Uterus (tissue), 2 donors: ENCODE results near the gene ARHGEF28.

Experiments
- POLR2A ChIP-seq, 2 donors: fragments of 450-650 bp; IDR thresholded peaks; one replicate each; pipeline ENCODE4 v1.6.1; 2016; ENCODE audit warnings: antibody characterized with exemption in 2 of 2, mild to moderate bottlenecking in 1 of 2, moderate library complexity in 1 of 2
- TF ChIP-seq, protein P1 (sequence below), 4 experiments: fragments of 200-600 bp in 2 of 4; fragments of 450-650 bp in 2 of 4; sonication (generic) in 2 of 4; IDR thresholded peaks; one replicate each; pipeline ENCODE4 v1.5.1; 2016 to 2019; ENCODE audit warnings: antibody characterized with exemption in 4 of 4, mild to moderate bottlenecking in 2 of 4, moderate library complexity in 1 of 4

DNA sequence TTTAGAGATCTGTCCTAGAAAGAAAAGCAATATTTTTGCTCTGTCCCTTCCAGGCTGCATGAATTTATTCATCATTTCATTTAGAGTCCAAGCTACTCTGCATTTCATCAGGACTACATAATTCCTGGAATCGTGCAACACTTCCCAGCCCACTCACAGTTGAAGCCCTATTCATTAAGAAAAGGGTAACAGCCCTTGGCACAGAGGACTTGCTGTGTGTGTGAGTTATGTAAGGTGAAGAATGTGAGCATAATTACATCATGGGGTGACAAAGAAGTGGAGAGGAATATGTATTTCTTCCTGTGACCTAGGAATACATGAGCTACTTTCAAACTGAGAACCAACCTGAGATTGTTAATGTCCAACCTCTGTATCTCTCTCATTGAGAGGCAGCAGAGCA lies 317.4 kb downstream of the ARHGEF28 start:
- TF ChIP-seq, protein P1, sequence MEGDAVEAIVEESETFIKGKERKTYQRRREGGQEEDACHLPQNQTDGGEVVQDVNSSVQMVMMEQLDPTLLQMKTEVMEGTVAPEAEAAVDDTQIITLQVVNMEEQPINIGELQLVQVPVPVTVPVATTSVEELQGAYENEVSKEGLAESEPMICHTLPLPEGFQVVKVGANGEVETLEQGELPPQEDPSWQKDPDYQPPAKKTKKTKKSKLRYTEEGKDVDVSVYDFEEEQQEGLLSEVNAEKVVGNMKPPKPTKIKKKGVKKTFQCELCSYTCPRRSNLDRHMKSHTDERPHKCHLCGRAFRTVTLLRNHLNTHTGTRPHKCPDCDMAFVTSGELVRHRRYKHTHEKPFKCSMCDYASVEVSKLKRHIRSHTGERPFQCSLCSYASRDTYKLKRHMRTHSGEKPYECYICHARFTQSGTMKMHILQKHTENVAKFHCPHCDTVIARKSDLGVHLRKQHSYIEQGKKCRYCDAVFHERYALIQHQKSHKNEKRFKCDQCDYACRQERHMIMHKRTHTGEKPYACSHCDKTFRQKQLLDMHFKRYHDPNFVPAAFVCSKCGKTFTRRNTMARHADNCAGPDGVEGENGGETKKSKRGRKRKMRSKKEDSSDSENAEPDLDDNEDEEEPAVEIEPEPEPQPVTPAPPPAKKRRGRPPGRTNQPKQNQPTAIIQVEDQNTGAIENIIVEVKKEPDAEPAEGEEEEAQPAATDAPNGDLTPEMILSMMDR (IDR thresholded peaks at IDR 0.05) = no peak
- no peak for TF ChIP-seq POLR2A (IDR thresholded peaks at IDR 0.05)
